22Rv1 (cell line): ENCODE data around the gene SLC26A3.

Experiments
- CTCF ChIP-seq: fragments of 450-650 bp; IDR thresholded peaks from 2 replicates; pipeline ENCODE4 v1.5.1; 2017; ENCODE audit warnings: mild to moderate bottlenecking
- ZFX ChIP-seq: fragments of 450-650 bp; IDR thresholded peaks from 2 replicates; pipeline ENCODE4 v1.6.1; 2017; ENCODE audit warnings: antibody characterized with exemption, borderline replicate concordance

GRCh38 chr7:107826451-107826850, 23.4 kb upstream of the SLC26A3 start:
- TF ChIP-seq CTCF = no peak
- TF ChIP-seq ZFX = no peak
